Transverse colon (tissue), 4 donors: ENCODE results near the gene ARL5A. TPM values are rescaled to one million over a fixed set of nuclear protein-coding genes. Genes with fewer than 3 reads are reported as not detected.

Experiments used
- DNase-seq: peaks from one replicate; pipeline ENCODE4 v3.0.0-alpha.2; 2019
- H3K27ac ChIP-seq, 4 donors: fragments of 200-600 bp; sonication (generic); 2 replicates each; pipeline ENCODE4 v1.5.1; 2016 to 2018; ENCODE audit warnings: inconsistent platforms in 4 of 4
- H3K27me3 ChIP-seq: fragments of 200-600 bp; sonication (generic); 2 replicates; pipeline ENCODE4 v1.5.1; 2017; ENCODE audit warnings: inconsistent platforms
- H3K36me3 ChIP-seq, 4 donors: fragments of 200-600 bp; sonication (generic); 2 replicates each; pipeline ENCODE4 v1.5.1; 2017 to 2019; ENCODE audit warnings: inconsistent platforms in 4 of 4
- H3K4me1 ChIP-seq, 4 donors: fragments of 200-600 bp; sonication (generic); 2 replicates each; pipeline ENCODE4 v1.5.1; 2017 to 2020; ENCODE audit warnings: inconsistent platforms in 4 of 4
- H3K4me3 ChIP-seq, 4 donors: fragments of 200-600 bp; sonication (generic); 1 replicate in 1 of 4; 2 replicates in 3 of 4; pipeline versions ENCODE4 v1.5.1 to v1.6.1; 2017 to 2019; ENCODE audit warnings: inconsistent platforms in 4 of 4
- H3K9me3 ChIP-seq, 2 donors: fragments of 200-600 bp; sonication (generic); 2 replicates each; pipeline ENCODE4 v1.5.1; 2017 to 2019; ENCODE audit warnings: inconsistent platforms in 2 of 2
- EP300 ChIP-seq: sonication (generic); formaldehyde crosslinking; IDR thresholded peaks from one replicate; pipeline ENCODE4 v1.6.1; 2017; ENCODE audit warnings: antibody characterized with exemption, low read depth
- POLR2A ChIP-seq: fragments of 450-650 bp; IDR thresholded peaks from one replicate; pipeline ENCODE4 v1.6.1; 2016; ENCODE audit warnings: antibody characterized with exemption, mild to moderate bottlenecking, moderate library complexity
- POLR2AphosphoS5 ChIP-seq, 3 donors: sonication (generic); formaldehyde crosslinking; IDR thresholded peaks; one replicate each; pipeline ENCODE4 v1.6.1; 2016; ENCODE audit warnings: antibody characterized with exemption in 3 of 3
- WGBS, 2 donors: methylation state at CpG; one replicate each; pipeline ENCODE4 v1.1.5; 2018; ENCODE audit warnings: low coverage in 1 of 2; 5-methylcytosine and 5-hydroxymethylcytosine counted together
- in situ Hi-C, 4 donors: fragments of 200-750 bp; cut with MboI; loops; one replicate each; pipeline versions ENCODE4 v1.15.0 to v1.15.1; 2017; ENCODE audit warnings: low sequenced_read_pairs in 3 of 4, low pct_ligation_motif_present in 1 of 4, low pct_unique_long_range_greater_than_20kb in 1 of 4
- intact Hi-C: fragments of 100-400 bp; cut with DNase I; formaldehyde crosslinking; loops from one replicate; pipeline ENCODE4 v1.15.1; 2023; ENCODE audit warnings: low total_unique reads
- total RNA-seq, 4 donors: library from RNA; depleted of rRNA; stranded (reverse); fragments of >200 nt; gene quantifications; one replicate each; pipeline ENCODE4 v1.1.0, GENCODE V29; 2016
- TF ChIP-seq, protein P1 (sequence below), 5 experiments: fragments of 200-600 bp in 3 of 5; fragments of 450-650 bp in 2 of 5; sonication (generic) in 3 of 5; IDR thresholded peaks; 1 replicate in 2 of 5; 2 replicates in 3 of 5; pipeline ENCODE4 v1.5.1; 2016 to 2017; ENCODE audit warnings: antibody characterized with exemption in 5 of 5, inconsistent platforms in 3 of 5, mild to moderate bottlenecking in 2 of 5, moderate library complexity in 1 of 5

ARL5A gene
- total RNA-seq, 4 donors from 2014 or later, result 6.6 to 42.2 (median 23.6) TPM

DNA sequence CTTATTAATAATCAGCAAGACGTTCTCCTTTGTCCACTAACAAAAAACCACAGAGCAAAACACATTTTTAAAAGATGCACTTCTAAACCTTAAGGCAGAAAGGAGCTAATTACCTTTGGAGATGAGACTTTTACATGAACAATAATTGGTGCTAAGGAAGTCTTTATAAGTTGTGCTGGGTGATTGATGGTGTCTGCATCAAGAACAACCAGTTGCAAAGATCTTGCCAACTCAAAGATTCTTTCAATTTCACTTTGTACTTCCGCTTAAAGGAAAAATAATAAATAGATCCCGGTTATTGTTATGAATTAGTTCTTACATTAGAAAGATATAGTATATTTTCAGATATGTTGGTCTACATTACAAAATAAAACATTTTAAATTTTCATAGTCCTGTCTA is 26.9 kb upstream of the ARL5A start:
- H3K9me3 ChIP-seq, result no peaks in the 10 kb centered on the region
- H3K4me1 ChIP-seq, result no peaks in the 10 kb centered on the region
- DNase-seq, result no peak
- 79% methylated on average over 3 of the region's 3 CpGs for WGBS, 2 donors
- H3K36me3 ChIP-seq, result no peaks in the 10 kb centered on the region
- no peaks in the 10 kb centered on the region for H3K27me3 ChIP-seq
- no peak overlapping the region for H3K27ac ChIP-seq
- TF ChIP-seq POLR2AphosphoS5 (IDR thresholded peaks at IDR 0.05) (no peak), EP300 (no peak), POLR2A (no peak)
- TF ChIP-seq, protein P1, sequence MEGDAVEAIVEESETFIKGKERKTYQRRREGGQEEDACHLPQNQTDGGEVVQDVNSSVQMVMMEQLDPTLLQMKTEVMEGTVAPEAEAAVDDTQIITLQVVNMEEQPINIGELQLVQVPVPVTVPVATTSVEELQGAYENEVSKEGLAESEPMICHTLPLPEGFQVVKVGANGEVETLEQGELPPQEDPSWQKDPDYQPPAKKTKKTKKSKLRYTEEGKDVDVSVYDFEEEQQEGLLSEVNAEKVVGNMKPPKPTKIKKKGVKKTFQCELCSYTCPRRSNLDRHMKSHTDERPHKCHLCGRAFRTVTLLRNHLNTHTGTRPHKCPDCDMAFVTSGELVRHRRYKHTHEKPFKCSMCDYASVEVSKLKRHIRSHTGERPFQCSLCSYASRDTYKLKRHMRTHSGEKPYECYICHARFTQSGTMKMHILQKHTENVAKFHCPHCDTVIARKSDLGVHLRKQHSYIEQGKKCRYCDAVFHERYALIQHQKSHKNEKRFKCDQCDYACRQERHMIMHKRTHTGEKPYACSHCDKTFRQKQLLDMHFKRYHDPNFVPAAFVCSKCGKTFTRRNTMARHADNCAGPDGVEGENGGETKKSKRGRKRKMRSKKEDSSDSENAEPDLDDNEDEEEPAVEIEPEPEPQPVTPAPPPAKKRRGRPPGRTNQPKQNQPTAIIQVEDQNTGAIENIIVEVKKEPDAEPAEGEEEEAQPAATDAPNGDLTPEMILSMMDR (IDR thresholded peaks at IDR 0.05), result no peak
- in situ Hi-C loops, result no loop called here
- intact Hi-C loops, result no loop called here
- H3K4me3 ChIP-seq, result no peak overlapping the region

DNA sequence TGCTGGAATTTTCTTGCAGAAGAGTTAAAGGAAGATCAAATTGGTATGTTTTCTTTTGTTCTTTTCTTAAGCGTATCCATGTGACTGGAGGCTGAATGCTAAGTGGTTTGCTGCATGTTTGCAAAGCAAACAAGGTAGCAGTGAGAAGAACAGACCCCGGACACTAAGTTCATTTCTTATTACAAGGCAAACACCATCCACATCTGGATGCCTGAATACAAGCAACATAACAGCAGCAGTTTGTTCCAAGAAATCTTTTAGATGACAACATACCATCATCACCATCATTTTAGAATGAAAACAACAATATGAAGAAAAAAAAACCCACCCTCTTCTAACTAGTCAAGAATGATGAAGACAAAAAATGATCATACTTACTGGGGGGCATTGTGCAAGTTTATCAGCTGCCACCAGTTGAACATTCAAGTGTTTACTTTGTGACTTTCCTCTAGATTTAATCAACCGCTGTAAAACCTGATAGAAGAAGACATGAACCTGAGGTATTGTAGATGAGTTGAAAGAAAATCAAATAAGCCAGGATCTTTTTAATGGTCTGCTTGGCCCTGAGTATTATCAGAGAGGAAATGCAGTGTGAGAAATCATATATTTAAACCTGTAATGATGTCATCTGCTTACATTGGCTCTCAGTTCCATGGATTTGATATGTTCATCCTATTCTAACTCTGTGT is 25.0 kb upstream of the ARL5A start:
- H3K4me3 ChIP-seq, result no peak overlapping the region
- intact Hi-C loops, result no loop called here
- in situ Hi-C loops, result no loop called here
- no peaks in the 10 kb centered on the region for H3K9me3 ChIP-seq
- H3K27ac ChIP-seq, result no peak overlapping the region
- H3K36me3 ChIP-seq, result no peaks in the 10 kb centered on the region
- no peaks in the 10 kb centered on the region for H3K4me1 ChIP-seq
- DNase-seq, result no peak
- no peaks in the 10 kb centered on the region for H3K27me3 ChIP-seq
- TF ChIP-seq, protein P1 (IDR thresholded peaks at IDR 0.05), result no peak
- TF ChIP-seq POLR2AphosphoS5 (IDR thresholded peaks at IDR 0.05) (no peak), POLR2A (no peak), EP300 (no peak)
- 52 to 70% methylated on average over 3 of the region's 3 CpGs for WGBS, 2 donors

DNA sequence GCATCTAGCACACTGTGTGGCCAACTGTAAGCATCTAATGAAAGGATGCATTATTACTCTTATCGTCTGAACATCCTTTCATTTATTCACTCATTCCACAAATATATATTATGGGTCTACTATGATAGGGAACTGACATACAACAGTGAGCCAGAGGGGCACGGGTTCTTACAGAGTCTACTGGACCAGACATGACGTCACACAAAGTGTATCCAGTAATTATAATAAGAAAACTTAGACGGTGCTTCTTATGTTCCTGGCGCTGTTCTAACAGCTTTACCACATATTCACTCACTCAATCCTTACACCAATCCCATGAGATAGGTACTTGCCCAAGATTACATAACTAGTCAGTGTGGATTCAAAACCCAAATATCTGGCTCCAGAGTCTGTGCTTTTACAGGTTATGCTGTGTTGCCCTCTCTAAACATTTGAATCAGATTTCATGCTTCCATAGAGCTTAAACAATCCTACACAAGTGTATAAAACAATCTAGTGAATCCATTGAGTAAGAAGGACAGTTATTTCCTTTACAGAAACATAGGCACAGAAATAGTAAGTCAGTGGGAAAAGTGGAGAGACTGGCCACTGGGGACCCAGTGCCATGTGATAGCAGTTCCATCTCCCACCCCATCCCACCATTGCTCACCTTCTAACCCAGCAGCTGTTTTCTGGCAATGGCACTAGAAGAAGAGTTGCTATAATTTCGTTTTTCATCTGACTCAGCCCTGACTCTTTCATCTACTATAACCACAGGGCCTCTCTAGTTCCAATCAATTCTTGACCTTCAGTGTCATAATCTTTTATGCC is 24.2 kb upstream of the ARL5A start:
- intact Hi-C loops (no loop called here), in situ Hi-C loops (no loop called here)
- Histone ChIP-seq H3K4me1 (no peaks in the 10 kb centered on the region), H3K36me3 (no peaks in the 10 kb centered on the region), H3K27me3 (no peaks in the 10 kb centered on the region), H3K9me3 (no peaks in the 10 kb centered on the region), H3K27ac (no peak overlapping the region), H3K4me3 (no peak overlapping the region)
- no peak for DNase-seq
- WGBS, 2 donors, result 79 to 81% methylated on average over 6 of the region's 6 CpGs
- TF ChIP-seq POLR2A, result no peak
- TF ChIP-seq, protein P1 (IDR thresholded peaks at IDR 0.05), result no peak

DNA sequence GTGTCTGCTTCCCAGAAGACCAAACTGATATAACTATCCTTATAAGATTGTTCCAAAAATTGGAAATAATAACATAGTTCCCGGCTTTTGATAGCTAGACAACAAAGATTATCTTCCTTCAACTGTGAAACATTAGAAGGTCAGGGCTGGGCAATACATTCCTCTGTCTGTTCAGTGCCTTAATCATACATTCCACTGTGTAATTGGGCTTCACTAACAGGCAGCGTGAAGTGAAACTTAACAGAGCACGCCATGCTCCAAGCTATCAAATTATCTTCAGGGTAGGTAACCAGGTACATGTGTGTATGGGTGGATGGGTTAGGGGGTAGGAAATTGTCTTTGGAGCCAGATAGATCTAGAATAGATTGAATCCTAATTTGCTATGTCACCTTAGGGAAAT is 23.5 kb upstream of the ARL5A start:
- TF ChIP-seq POLR2A, result no peak
- TF ChIP-seq POLR2AphosphoS5 (IDR thresholded peaks at IDR 0.05), result no peak
- no peak for TF ChIP-seq EP300
- TF ChIP-seq, protein P1 (IDR thresholded peaks at IDR 0.05), result no peak
- Histone ChIP-seq H3K4me3 (no peak overlapping the region), H3K27me3 (no peaks in the 10 kb centered on the region), H3K4me1 (no peaks in the 10 kb centered on the region), H3K27ac (no peak overlapping the region), H3K9me3 (no peaks in the 10 kb centered on the region), H3K36me3 (no peaks in the 10 kb centered on the region)
- no peak for DNase-seq
- intact Hi-C loops, result no loop called here
- whole genome bisulfite sequencing, 2 donors, result 63 to 93% methylated on average over 1 to 3 of the region's 3 CpGs
- in situ Hi-C loops, result no loop called here
